KMS-11 (cell line): ENCODE measurements around the gene DUOXA1.

Experiments used
- H2AFZ ChIP-seq: fragments of 200-600 bp; sonication (generic); 2 replicates; pipeline ENCODE4 v1.6.1; 2016; ENCODE audit warnings: antibody characterized with exemption, mixed run types, low read depth
- H3K27ac ChIP-seq: fragments of 200-600 bp; sonication (generic); 2 replicates; pipeline ENCODE4 v1.6.1; 2016; ENCODE audit warnings: mild to moderate bottlenecking, mixed run types
- H3K27me3 ChIP-seq: fragments of 200-600 bp; sonication (generic); 2 replicates; pipeline ENCODE4 v1.6.1; 2017; ENCODE audit warnings: mild to moderate bottlenecking, low read depth, mixed run types, moderate library complexity; ENCODE audit not compliant: insufficient read depth
- H3K36me3 ChIP-seq: fragments of 200-600 bp; sonication (generic); 2 replicates; pipeline ENCODE4 v1.6.1; 2017; ENCODE audit warnings: mild to moderate bottlenecking, mixed run types; ENCODE audit not compliant: insufficient read depth
- H3K4me1 ChIP-seq: fragments of 200-600 bp; sonication (generic); 2 replicates; pipeline ENCODE4 v1.6.1; 2016; ENCODE audit warnings: mild to moderate bottlenecking, low read depth, mixed run types; ENCODE audit not compliant: poor library complexity, severe bottlenecking
- H3K4me2 ChIP-seq: fragments of 200-600 bp; sonication (generic); 2 replicates; pipeline ENCODE4 v1.7.0; 2016; ENCODE audit warnings: mild to moderate bottlenecking, mixed run types
- H3K4me3 ChIP-seq: fragments of 200-600 bp; sonication (generic); IDR thresholded peaks from 2 replicates; pipeline ENCODE4 v1.6.1; 2017; ENCODE audit warnings: low read depth, low read length, mixed read lengths; ENCODE audit not compliant: insufficient read depth
- H3K79me2 ChIP-seq: fragments of 200-600 bp; sonication (generic); 2 replicates; pipeline ENCODE4 v1.6.1; 2016; ENCODE audit warnings: low read depth, mixed run types; ENCODE audit not compliant: insufficient read depth
- H3K9ac ChIP-seq: fragments of 200-600 bp; sonication (generic); 2 replicates; pipeline ENCODE4 v1.6.1; 2016; ENCODE audit warnings: mild to moderate bottlenecking, mixed run types
- H4K20me1 ChIP-seq: fragments of 200-600 bp; sonication (generic); 2 replicates; pipeline ENCODE4 v1.6.1; 2016; ENCODE audit warnings: mild to moderate bottlenecking, mixed run types; ENCODE audit not compliant: insufficient read depth
- TF ChIP-seq, protein P1 (sequence below): fragments of 200-600 bp; sonication (generic); conservative IDR thresholded peaks from 2 replicates; pipeline ENCODE4 v1.6.1; 2017; ENCODE audit warnings: low read depth, mild to moderate bottlenecking, antibody characterized with exemption, low read length, moderate library complexity, mixed read lengths

The DUOXA1 gene

DNA sequence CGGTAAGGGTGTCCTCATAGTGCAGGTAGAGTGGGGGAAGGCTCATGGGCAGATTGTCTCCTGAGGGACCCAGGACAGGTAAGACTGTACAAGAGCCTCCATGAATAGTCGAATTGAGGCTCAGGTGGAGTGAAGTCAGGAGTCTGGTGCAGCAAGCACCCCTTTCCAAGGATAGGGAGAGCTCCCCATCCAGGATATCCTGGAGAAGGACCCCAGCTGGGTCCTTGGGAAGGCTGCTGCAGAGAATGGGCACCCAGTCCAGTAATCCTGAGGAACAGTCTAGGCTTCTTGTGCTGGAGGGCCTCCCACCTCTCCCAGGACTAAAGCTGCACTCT, 15.0 kb downstream of the DUOXA1 start:
- H3K27me3 ChIP-seq = peaks cover 25% of the 10 kb centered on the region
- H3K79me2 ChIP-seq = no peaks in the 10 kb centered on the region
- H3K4me3 ChIP-seq = no peak overlapping the region
- no peak overlapping the region for H3K9ac ChIP-seq
- TF ChIP-seq, protein P1, sequence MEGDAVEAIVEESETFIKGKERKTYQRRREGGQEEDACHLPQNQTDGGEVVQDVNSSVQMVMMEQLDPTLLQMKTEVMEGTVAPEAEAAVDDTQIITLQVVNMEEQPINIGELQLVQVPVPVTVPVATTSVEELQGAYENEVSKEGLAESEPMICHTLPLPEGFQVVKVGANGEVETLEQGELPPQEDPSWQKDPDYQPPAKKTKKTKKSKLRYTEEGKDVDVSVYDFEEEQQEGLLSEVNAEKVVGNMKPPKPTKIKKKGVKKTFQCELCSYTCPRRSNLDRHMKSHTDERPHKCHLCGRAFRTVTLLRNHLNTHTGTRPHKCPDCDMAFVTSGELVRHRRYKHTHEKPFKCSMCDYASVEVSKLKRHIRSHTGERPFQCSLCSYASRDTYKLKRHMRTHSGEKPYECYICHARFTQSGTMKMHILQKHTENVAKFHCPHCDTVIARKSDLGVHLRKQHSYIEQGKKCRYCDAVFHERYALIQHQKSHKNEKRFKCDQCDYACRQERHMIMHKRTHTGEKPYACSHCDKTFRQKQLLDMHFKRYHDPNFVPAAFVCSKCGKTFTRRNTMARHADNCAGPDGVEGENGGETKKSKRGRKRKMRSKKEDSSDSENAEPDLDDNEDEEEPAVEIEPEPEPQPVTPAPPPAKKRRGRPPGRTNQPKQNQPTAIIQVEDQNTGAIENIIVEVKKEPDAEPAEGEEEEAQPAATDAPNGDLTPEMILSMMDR = no peak
- no peak overlapping the region for H2AFZ ChIP-seq
- H3K4me1 ChIP-seq = no peaks in the 10 kb centered on the region
- no peak overlapping the region for H3K4me2 ChIP-seq
- no peaks in the 10 kb centered on the region for H3K36me3 ChIP-seq
- no peak overlapping the region for H3K27ac ChIP-seq
- H4K20me1 ChIP-seq = no peaks in the 10 kb centered on the region

- no peak within 1 kb of the TSS for H2AFZ ChIP-seq
- H3K27me3 ChIP-seq = peaks cover 25% of the 10 kb centered on the region
- no peaks in the 10 kb centered on the region for H4K20me1 ChIP-seq
- TF ChIP-seq, protein P1 = no peak
- H3K4me3 ChIP-seq = no peak within 1 kb of the TSS
- H3K36me3 ChIP-seq = no peaks in the 10 kb centered on the region
- no peak within 1 kb of the TSS for H3K4me2 ChIP-seq
- no peaks in the 10 kb centered on the region for H3K4me1 ChIP-seq
- no peak within 1 kb of the TSS for H3K9ac ChIP-seq
- no peaks in the 10 kb centered on the region for H3K79me2 ChIP-seq
- H3K27ac ChIP-seq = no peak within 1 kb of the TSS
Observed at GRCh38 chr15:45114076-45114750, 15.5 kb downstream of the DUOXA1 start, which contains the start of the genes DUOX2 and DUOXA2. Gene DUOX2 (minus strand): TSS chr15:45114172. CDS start chr15:45113411, 761 bp downstream. Gene DUOXA2 (plus strand): TSS chr15:45114326. CDS start chr15:45114606, 280 bp downstream.

- Histone ChIP-seq H3K4me2 (no peak overlapping the region), H3K4me3 (no peak overlapping the region)
- TF ChIP-seq, protein P1 = no peak
Observed at GRCh38 chr15:45113380-45113990, 16.2 kb downstream of the DUOXA1 start.

GRCh38 chr15:45112591-45113379, 16.9 kb downstream of the DUOXA1 start:
- H3K4me1 ChIP-seq = no peaks in the 10 kb centered on the region
- H3K27ac ChIP-seq = no peak overlapping the region
- no peak overlapping the region for H2AFZ ChIP-seq
- no peaks in the 10 kb centered on the region for H4K20me1 ChIP-seq
- TF ChIP-seq, protein P1 = no peak
- H3K4me3 ChIP-seq = no peak overlapping the region
- no peak overlapping the region for H3K9ac ChIP-seq
- H3K4me2 ChIP-seq = no peak overlapping the region
- H3K79me2 ChIP-seq = no peaks in the 10 kb centered on the region
- H3K27me3 ChIP-seq = peaks cover 25% of the 10 kb centered on the region
- H3K36me3 ChIP-seq = no peaks in the 10 kb centered on the region

More at GRCh38 chr15:45113380-45113990, 16.2 kb downstream of the DUOXA1 start:
- Histone ChIP-seq H4K20me1 (no peaks in the 10 kb centered on the region), H3K79me2 (no peaks in the 10 kb centered on the region), H3K36me3 (no peaks in the 10 kb centered on the region), H3K27me3 (peaks cover 25% of the 10 kb centered on the region), H3K4me1 (no peaks in the 10 kb centered on the region), H3K9ac (no peak overlapping the region), H3K27ac (no peak overlapping the region), H2AFZ (no peak overlapping the region)
